GM21390 (cell line): ENCODE measurements around the gene CCDC15.
"Not testable (repeated sequence)": the region's sequence is repeated elsewhere in the genome, so short reads cannot be mapped to it uniquely, and the experiment has no call there.

Experiments
- ATAC-seq: cut with Tn5 transposase; IDR thresholded peaks from one replicate; pipeline ENCODE4 v1.9.1; 2021; ENCODE audit not compliant: unreplicated experiment

Gene CCDC15

DNA sequence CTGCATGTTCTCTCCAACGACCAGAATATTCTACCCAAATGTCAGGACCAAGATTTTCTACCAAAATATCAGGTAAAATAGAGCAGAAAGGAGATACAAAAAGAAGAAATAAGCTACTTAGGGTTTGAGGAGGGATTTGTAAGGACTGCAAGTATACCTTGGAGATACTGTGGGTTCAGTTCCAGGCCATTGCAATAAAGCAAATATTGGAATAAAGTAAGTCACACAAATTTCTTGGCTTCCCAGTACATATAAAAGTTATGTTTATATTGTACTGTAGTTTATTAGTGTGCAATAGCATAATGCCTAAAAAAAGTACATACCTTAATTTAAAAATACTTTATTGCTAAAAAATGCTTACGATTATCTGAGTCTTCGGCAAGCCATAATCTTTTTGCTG lies 34.1 kb downstream of the CCDC15 start:
- no peak for ATAC-seq

DNA sequence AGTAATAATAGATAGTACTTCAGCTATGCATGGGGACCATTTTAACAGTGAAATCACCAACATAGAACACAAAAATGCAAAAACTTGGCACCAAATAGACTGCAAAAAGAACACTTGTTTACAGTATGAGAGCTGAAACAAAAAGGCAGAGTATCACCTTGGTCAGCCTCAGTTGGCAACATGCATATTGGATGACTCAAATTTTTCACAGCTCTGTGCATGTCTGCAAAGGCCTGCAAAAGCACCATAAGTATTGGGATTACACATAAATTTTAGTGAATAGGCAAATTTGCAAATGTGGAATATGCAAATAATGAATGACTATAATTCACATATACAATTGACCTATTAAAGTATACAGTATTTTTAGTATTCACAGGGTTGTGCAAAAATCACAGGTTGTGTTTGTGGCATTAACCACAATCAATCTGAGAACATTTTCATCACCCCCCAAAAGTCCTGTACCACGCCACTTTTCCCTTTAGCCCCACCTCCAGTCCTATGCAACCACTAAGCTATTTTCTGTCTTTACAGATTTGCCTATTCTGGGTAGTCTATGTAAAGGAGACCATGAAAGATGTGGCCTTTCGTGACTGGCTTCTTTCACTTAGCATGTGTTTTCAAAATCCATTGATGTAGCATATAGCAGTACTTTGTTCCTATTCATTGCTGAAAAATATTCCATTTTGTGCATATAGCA lies 47.2 kb downstream of the CCDC15 start:
- ATAC-seq = no peak

DNA sequence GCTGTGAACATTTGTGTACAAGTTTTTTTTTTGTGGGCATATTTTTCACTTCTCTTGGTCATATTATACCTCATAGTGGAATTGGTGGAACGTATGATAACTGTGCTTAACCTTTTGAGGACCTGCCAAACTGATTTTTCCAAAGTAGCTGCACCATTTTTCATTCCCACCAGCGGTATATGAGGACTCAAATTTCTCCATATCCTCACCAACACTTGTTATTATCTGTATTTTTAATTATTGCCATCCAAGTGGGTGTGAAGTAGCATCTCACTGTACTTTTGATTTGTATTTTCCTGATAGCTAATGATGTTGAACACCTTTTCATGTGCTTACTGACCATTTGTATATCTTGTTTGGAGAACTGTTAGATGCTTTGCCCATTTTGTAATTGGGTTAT lies 47.8 kb downstream of the CCDC15 start:
- ATAC-seq = no peak

DNA sequence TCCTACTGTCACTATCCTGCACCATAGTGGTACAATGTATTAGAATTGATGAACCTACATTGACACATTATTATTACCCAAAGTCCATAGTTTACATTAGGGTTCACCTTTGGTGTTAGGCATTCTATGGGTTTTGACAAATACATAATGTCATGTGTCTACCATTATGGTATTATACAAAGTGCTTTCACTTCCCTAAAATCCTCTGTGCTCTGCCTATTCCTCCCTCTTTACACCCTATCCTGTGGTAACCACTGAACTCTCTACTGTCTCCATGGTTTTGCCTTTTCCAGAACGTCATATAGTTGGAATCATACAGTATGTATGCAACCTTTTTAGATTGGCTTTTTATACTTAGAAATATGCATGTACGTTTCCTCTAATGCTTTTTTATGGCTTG lies 51.5 kb downstream of the CCDC15 start:
- ATAC-seq = no peak

DNA sequence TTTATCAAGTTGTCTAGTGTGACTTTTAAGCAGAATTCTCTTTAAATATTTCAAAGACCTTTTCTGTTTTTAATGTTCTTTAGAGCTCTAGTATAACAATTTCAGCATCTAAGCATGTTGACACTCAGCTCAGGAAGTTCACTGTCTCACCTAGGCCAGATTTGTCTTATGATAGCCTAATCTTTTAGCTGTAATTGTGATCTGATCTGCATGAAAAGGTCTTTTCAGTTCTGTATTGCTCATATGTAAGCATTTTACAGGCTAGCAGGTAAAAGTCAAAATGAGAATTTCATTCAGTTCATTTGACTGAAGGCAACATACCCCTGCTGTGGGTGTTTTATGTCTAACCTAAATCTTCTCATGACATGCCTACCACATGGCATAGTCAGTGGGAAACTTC lies 62.4 kb downstream of the CCDC15 start:
- ATAC-seq = no peak

DNA sequence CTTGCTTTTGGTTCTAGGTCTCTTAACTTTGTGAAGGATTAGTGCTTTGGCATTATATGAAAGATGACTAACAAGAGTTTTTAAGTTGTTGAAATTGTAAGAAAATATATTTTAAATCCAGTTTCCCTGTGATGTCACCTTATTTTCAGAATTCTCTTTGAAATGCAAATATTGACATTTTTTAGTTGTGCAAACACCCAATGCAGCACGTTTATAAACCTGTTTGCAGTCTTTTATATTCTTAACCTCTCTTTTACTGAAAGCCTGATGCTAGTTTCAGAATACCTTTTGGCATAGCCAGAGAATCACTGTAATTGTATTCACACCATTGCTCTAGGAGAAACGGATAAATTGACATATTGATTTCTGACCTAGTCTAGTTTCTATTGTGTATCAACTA lies 66.3 kb downstream of the CCDC15 start:
- ATAC-seq = no peak

DNA sequence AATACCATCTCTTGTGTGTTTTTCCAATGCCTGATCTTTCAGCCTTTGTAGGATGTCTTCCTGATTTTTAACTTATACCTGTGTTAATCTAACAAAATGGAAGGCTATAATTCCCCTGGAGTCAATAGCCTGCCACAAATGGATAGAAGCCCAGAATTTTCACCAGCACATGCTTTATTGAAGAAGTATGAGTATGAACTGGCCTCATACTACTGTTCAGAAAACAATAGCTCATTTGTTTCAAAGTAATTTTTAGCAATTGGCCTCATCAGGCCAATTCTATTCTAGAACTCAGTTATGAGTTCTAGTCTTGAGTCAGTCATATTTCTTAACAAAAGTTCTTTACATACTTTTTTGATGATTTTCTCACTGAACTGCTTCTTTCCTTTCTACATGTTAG lies 68.5 kb downstream of the CCDC15 start:
- no peak for ATAC-seq

DNA sequence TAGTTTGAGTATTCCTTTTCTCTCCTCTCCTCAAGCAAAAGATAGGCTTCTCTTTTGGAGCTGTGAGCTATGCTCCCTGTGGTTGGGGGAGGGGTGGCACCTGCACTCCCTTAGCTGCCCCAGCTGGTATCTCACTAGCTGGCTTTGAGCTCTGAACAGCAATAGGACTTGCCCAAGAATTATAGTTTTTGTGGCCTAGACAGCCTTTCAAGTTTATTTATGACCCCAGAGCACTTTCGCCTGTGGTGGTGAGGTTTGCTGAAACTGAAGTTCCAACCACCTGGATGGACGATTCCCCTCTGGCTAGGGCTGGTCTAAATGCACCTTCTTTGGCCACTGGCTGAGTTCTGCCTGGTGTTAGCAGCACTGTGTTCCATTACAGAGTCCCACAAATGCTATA lies 72.0 kb downstream of the CCDC15 start:
- no peak for ATAC-seq

DNA sequence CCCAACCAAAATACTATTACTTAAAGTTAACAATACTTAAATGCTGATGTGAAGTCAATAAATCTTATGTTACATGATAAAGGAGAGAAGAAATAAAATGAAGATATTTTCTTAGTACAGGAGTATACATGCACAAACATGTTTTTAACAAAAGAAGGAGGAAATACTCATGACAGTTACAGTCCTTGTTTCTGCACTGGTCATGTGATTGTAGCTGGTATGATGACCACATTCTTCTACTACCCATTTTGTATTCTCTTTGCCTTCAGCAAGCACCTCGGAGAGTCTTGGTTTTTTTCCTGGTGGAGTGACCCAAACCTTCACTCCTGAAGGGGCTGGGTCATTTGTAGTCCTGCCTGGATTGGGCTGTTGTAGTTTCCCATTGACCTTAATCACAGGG lies 75.4 kb downstream of the CCDC15 start:
- ATAC-seq = not testable (repeated sequence)

DNA sequence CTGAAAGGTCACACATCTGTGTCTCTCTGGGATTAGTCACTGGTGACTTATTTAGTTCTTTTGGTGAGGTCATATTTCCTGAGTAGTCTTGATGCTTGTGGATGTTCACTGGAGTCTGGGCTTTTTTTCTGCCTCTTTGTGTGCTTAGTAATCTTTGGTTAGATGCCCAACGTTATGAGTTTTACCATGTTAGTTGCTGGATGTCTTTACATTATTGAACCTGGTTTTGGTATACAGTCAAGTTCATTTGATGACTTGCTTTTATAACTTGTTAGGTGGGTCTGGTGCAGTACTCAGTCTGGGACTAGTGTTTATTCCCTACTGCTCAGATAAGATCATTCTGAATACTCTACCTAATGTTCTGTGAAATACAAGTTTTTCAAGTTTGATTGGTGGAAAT lies 82.9 kb downstream of the CCDC15 start:
- ATAC-seq = no peak

DNA sequence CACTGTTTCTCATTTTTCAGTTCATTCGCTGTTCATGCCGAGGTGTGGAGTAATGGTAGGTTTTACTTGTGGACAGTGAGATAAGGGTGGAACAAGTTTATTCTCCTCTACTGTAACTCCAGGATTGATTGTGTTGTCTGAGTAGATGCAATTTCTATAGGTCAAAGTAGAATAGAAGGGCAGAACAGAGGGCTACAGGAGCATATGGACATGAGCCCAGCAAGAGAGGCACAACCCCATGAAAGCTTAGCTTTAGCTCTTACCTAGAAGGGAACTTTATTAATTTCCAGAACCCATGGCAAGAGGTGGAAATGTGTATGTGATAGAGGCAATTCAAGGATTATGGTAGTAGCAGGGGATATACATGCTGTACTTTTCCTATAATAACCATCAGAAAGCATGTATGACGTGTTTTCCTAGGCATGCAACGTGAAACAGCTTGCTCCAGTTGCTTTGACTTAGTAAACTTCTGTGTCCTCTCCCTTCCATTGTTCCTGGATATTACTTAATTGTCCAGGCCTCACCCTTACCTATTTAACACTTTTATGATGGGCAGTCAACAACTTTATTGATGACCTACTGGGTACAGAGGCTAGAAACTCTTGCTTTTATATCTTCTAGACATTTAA lies 95.3 kb downstream of the CCDC15 start:
- no peak for ATAC-seq

DNA sequence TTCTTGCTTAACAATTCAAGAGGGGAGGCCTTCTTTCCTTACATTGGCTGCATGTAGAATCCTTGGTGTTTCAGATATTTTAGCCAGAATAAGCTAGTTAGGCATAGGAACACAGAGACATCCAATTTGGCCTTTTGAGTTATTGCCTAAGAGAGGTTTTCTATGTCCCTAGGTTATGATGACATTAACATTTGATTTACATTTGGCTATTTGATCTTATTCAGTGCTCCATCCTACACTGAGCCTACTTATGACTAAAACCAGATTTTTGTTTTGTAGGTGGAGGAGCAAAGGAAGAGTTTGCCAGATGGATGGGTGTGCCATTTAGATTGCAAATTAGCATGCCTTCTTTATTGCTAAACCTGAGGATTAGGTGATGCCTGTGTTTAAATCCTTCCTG lies 98.0 kb downstream of the CCDC15 start:
- no peak for ATAC-seq

DNA sequence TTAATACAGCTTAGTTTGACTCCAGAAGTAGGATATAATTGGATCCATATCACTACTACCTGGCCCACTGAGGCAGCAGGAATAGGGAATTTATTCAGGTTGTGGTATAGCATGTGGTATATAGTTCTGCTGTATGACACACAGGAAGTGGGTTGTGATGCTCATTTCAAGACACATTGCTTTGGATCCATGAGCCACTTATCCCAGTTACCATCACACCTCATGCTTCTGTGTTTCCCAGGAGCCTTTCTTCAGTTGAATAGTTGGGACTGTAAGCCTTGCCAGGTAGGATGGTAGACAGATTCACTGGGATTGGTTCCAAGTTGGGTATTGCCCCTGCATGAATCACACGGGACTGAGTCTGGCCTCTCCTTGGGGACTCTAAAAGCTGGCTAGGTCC lies 99.2 kb downstream of the CCDC15 start:
- no peak for ATAC-seq

DNA sequence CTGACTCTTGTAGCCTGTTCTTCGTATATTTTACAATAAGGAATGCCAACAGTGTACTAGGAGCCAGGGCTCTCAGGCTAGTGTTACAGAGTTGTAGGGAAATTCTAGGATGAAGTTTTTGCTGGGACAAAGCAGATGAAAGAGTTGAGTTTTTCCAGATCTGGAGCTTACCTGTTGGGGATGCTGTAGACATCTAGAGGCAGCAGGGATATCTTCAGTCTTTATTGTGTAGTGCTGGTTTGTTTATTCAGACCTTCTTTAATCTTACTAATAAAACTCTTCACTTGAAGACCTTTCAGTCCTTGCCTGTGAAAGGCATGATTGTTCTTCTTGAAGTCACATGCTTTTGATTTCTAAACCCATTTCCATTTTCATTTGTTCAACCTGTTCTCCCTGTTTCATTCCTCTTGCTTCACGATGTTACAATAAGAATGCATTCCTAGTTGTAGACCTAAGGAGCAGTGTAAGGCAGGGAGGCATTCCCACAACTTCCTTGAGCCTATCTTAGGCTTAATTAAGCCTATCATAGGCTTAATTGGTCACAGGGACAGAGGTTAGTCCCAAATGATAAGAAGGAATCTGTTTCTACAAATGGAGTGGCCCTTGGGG lies 101.2 kb downstream of the CCDC15 start:
- no peak for ATAC-seq

DNA sequence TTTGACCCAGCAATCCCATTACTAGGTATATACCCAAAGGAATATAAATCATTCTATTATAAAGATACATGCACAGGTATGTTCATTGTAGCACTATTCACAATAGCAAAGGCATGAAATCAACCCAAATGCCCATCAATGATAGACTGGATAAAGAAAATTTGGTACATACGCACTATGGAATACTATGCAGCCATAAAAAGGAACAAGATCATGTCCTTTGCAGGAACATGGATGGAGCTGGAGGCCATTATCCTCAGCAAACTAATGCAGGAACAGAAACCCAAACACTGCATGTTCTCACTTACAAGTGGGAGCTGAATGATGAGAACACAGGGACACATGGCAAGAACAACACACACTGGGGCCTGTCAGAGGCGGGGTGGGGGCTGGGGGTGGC lies 102.1 kb downstream of the CCDC15 start:
- not testable (repeated sequence) for ATAC-seq

DNA sequence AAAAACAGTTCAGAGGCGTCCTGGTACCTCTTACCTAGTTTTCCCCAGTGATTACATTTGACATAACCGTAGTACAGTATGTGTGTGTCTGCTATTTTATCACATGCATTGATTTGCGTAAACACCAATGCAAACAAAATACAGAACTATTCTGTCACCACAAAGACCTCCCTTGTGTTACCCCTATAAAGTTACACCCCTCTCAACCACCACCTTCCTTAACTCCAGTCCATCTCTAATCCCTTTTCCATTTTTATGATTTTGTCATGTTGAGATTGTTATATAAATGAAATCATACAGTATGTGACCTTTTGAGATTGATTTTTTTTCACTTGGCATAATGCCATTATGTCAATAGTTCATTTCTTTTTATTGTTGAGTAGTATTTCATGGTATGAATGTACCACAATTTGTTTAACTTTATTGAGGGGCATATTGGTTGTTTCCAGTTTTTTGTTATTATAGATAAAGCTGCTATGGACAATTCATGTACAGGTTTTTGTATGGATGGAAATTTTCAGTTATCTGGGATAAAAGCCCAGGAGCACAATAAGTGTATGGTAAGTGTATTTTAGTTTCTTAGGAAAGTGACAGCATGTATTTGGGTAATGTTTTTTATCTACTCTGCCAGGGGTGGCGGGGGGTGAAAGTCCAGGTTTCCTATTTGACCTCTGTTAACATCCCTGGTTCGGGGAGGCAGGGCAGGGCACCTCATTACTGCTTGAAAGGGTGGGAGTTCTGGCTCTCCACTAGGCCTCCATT lies 103.1 kb downstream of the CCDC15 start:
- no peak for ATAC-seq

DNA sequence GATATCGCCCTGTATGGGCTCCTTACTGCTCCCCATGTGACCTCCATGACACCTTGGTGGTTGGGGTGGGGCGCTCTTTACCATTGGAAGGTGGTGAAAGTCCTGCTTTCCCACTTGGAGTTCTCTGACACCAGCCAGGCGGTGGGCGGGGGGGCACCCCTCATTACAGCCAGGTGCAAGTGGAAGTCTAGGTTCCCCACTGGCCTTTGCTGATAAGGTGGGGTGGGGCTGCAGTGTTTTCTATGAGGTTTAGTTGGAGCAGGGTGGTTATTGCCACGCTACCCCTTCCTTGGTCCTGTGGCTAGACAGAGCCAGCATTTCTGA lies 103.7 kb downstream of the CCDC15 start:
- no peak for ATAC-seq

DNA sequence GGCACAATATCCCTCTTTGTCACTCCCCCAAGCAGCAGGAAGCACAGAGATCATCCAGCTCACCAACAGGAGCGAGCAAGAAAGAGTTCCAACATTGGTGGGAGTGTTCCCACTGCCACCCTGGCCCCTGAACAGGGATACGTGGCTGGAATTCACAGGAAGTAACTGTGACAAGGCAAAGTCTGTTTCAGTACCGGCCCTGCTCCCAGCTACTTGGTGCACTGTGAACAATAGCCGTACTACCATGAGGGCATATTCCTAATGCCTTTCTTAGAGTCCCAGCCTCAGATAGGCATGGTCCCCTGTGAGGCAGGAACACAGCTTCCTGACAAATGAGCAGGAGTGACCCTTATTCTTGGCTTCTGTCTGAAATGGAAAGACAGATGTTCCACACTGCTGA lies 107.3 kb downstream of the CCDC15 start:
- no peak for ATAC-seq

DNA sequence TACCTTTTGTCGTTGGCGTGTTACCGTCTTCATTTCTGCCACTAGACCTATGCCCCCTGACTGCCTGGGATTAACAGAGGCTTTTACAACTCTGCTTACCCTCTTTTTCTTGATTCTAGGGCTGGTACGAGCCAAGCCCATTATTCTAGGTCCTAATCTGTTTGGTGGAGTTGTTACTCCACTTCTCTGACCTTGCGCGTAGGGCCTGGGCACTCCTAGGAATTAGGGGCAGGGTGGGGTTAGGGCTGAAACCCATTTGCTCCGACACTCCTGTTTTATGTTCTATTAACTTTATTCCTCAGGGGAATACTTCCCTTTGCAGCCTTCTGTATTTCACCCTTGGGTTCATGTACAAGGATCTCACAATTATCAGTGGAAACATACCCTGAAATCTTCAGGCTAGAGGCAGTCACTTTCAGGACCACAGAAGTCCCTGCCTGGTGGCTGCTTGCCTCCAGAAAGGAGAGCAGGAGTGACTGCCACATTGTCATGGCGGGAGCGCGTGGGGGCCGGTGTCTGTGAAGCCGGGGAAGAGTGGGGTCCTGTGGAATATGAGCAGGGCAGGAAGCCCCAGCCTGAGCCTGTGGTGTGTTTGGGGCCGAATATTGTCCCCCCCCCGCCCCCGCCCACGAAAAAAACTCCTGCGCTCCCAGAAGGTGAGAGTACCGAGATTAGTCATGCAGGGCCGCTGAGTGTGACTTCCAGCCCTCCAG lies 108.4 kb downstream of the CCDC15 start:
- peak; percentile 1 for ATAC-seq

DNA sequence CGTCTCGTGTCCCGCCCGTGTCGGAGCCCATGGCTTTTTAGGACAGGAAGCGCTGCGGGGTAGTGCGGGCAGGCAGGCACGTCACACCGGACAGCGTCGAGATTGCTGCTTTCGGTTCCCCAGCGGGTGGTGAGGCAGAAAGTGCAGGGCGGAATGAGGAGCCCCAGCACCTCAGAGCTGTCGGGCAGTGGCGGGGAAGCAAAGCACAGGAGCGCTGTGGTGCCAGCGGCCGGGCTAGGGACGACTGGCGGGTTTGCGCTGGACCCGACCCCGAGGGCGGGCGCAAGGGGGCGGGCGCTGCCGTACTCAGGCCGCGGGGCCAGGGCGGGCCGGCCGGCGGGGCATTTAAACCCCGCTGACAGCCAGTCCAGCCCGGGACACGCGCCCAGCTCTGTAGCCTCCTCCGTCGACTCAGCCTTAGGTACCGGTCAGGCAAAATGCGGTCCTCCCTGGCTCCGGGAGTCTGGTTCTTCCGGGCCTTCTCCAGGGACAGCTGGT lies 109.0 kb downstream of the CCDC15 start, which contains the start of gene SLC37A2:
Gene SLC37A2 (plus strand): TSS at position 375 of the 498 bp plus-strand sequence. CDS start 63 bp downstream, at position 438.
- peak; percentile 90 for ATAC-seq

DNA sequence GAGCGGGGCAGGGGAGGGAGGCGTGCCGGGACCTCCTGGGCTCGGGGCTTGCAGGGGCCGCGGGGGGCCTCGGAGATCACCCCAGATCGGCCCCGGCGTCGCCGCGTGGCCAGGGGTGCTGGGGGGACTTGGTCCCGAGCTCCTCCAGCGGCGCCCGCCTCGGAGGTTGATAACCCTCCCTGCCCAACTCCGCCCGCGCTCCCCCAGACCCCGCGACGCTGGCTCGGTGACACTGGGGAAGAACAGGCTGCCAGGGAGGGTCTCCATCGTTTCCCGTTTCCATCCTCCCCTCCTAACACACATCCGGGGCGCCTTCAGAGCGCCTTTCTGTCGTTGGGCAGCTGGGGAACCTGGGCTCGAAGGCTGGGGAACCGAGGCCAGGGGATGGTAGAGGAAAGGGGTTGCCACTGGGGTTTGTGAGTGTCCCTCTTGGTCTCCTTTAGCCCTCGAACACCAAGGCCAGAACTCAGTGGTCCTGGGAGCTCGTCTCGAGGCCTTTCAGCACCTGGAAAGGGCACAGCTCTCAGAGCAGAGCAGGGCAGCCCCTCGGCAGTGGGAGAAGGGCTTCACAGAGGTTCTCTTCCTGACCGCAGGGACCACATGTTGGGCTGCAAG lies 109.5 kb downstream of the CCDC15 start:
- ATAC-seq = peak; percentile 31
